ENCODE data around the gene AFM.

The AFM gene, protein sequence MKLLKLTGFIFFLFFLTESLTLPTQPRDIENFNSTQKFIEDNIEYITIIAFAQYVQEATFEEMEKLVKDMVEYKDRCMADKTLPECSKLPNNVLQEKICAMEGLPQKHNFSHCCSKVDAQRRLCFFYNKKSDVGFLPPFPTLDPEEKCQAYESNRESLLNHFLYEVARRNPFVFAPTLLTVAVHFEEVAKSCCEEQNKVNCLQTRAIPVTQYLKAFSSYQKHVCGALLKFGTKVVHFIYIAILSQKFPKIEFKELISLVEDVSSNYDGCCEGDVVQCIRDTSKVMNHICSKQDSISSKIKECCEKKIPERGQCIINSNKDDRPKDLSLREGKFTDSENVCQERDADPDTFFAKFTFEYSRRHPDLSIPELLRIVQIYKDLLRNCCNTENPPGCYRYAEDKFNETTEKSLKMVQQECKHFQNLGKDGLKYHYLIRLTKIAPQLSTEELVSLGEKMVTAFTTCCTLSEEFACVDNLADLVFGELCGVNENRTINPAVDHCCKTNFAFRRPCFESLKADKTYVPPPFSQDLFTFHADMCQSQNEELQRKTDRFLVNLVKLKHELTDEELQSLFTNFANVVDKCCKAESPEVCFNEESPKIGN

DNA sequence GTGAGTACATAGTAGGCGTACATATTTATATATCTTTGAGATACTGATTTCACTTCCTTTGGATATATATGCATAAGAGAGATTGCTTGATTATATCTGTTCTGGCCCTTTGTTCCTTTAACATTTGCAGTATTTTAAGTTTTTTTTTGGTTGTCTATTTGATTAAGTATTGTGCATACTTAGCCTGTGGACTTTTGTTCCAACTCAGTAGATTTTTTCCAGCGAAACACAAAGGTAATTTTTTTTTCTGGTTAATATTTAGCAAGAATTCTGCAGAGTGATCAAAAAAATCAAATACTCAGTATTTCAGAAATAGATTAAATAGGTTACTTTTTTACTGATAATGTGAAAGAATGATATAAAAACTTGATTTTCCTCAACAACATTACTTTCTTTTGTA is at the start of gene AFM:
AFM (plus strand) TSS at position 388 of the 400 bp plus-strand sequence. CDS start 31 bp downstream, outside the sequence.
- DNase-seq (ENCODE audit: low read depth, low spot score): no peak

DNA sequence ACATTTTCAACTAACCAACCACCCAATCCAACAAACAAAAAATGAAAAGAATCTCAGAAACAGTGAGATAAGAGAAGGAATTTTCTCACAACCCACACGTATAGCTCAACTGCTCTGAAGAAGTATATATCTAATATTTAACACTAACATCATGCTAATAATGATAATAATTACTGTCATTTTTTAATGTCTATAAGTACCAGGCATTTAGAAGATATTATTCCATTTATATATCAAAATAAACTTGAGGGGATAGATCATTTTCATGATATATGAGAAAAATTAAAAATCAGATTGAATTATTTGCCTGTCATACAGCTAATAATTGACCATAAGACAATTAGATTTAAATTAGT is 49.8 kb upstream of the AFM start:
- DNase-seq (ENCODE audit: low read depth, low spot score): no peak

DNA sequence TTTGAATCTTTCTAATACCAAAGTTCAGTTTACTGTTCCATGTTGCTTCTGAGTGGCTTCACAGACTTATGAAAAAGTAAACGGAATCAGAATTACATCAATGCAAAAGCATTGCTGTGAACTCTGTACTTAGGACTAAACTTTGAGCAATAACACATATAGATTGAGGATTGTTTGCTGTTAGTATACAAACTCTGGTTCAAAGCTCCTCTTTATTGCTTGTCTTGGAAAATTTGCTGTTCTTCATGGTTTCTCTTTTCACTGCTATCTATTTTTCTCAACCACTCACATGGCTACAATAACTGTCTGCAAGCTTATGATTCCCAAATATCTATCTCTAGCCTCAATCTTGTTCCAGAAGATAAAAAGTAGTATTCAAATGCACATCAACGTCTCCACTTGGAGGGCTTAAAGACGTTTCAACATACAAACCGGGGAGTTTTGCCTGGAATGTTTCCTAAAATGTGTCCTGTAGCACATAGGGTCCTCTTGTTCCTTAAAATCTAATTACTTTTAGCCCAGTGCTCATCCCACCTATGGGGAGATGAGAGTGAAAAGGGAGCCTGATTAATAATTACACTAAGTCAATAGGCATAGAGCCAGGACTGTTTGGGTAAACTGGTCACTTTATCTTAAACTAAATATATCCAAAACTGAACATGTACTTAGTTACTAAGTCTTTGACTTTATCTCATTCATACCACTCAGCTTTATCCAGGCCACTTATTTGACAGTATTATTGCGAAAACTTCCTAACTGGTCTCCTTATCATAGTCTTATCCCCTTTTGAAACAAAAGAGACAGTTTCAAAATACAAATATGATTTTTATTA is 49.2 kb upstream of the AFM start:
- DNase-seq (ENCODE audit: low read depth, low spot score): no peak

DNA sequence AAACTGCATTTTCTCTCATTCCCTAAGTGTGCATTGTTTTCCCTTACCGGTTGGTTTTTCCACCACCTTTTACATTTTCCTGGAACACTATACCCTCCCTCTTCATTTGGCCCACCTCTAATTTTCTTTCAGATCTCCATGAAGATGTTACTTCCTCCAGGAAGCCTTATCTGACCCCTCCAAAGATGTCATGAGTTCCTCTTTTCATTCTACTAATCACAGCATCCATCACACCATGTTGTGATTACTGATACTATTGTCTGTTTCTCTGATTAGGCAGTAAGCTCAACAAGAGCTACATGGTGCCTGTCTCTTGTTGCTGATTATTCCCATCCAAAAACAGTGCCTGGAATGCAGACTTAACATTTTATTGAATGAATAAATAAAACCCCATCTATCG is 48.4 kb upstream of the AFM start:
- DNase-seq (ENCODE audit: low read depth, low spot score): no peak

DNA sequence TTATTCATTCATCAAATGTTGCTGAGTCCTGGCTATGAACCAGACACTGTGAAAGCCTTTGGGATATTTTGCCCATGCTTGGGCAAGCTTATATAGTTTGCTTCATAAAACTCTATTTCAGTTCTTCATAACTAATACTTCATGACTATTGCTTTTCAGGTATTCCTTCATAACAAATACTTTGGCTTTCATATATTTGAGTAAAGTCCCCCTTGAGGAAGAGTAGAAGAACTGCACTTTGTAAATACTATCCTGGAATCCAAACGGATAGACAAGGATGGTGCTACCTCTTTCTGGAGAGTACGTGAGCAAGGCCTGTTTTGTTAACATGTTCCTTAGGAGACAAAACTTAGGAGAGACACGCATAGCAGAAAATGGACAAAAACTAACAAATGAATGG is 47.2 kb upstream of the AFM start:
- no peak for DNase-seq (ENCODE audit: low read depth, low spot score)

DNA sequence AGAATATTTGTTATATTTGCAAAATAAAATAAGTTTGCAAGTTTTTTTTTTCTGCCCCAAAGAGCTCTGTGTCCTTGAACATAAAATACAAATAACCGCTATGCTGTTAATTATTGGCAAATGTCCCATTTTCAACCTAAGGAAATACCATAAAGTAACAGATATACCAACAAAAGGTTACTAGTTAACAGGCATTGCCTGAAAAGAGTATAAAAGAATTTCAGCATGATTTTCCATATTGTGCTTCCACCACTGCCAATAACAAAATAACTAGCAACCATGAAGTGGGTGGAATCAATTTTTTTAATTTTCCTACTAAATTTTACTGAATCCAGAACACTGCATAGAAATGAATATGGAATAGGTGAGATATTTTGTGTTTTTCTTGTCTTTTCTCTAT is 45.6 kb upstream of the AFM start, which contains the start of gene AFP:
AFP (plus strand) TSS at position 238 of the 400 bp plus-strand sequence; CDS start at position 280, 42 bp downstream.
- DNase-seq (ENCODE audit: low read depth, low spot score): no peak

DNA sequence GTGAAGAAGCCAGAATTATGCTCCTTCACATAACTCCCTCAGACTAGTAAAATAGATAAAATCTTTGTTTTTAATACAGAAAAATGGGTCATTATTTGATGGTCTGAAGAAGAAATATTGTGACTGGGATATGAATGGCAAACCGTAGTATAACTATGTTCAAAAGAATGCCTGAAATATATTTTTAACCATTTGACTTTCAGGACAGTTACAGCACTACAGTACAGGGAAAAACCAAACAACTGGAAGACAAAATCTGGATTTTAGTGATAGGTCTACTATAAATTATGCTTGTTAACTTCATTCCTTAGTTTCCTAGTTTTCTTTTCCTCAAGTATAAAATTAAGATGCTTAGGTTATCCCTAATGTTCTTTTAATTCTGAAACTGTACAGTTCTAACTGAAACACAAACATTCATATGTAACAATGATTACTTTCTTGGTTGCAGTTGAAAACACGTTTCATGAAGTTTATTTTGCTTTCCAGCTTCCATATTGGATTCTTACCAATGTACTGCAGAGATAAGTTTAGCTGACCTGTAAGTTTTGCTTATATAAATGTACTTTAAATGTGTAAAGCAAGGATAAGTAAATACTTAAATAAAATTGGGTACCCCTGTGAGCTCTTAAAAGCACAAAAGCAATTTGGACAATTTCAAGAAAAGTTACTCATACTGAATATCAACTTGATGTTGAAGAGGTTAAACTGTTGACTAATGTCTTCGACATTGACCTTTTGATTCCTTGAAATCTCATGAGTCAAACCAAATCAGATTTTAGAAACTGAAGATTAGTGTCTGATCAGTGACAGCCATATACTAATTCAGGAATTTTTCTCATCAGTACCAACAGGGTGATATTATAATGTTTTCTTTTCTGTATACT is 44.6 kb upstream of the AFM start:
- no peak for DNase-seq (ENCODE audit: low read depth, low spot score)

DNA sequence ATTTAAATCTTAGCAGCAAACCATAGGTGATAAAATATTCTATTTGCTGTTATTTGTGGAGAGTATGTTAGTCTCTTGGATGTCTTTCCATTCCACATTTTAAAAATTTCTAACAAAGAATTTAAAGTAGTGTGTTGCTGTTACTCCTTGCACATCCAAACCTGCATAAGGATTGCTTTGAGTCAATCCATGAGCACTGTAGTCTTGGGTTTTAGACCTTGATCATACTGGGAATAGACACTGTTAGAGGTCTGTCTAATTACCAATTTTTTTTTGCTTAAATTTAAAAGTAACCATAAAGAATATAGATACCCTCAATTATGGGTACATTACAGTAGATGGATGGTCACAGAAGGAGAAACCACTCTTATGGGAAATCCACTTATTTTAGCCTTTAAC is 44.0 kb upstream of the AFM start:
- DNase-seq (ENCODE audit: low read depth, low spot score): no peak

DNA sequence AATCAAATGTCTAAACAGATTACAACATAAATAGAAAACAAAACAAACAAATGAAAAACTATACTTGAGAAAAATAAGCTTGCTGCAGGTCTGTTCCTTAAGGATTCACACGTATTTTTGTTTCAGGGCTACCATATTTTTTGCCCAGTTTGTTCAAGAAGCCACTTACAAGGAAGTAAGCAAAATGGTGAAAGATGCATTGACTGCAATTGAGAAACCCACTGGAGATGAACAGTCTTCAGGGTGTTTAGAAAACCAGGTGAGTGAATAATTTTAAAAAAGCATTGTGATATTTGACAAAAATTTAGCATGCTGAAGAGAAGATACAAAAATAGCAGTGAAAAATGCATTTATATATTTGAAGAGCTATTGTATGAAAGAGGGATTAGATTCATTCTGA is 43.5 kb upstream of the AFM start:
- no peak for DNase-seq (ENCODE audit: low read depth, low spot score)

DNA sequence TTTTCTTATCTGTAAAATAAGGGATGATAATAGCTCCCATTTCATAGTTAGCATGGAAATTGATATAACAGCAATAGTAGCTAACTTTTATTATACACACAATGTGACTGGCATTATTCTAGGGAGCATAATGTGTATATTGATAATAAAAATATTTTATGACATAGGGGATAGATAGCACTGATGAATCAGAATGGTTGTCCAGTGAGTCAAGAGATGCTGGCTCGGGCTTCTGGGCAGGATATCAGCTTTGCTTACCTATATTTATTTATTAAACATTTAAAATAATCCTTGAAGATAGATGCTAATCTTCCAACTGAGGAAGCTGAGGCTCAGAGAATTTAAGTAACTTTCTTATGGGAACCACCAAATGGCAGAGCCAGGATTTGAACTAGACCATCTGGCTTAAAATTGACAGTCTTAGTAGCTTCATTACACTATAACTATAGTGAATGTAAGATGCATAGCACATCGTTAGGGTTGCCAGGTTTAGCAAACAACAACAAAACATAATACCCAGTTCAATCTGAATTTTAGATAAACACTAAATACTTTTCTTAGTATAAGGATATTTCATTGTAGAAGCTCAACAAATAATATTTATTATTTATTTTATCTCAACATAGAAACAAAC is 42.8 kb upstream of the AFM start:
- DNase-seq (ENCODE audit: low read depth, low spot score): no peak

DNA sequence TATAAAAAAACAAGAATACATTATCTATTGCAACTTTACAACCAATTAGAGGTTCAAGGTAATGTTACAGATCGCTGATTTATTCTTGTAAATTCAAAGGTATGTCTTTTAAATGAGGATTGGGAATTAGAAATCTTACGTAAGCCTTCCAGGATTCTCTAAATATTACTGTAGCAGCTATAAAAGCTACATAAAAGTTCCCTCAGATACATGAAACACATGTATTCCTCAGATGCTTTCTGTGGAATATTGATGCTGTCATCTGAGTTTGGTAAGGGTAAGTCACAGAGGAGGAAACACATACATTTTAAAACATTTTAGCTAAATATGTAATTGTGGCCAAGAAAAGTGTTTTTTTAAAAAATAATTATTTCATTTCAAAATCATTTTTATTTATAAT is 42.1 kb upstream of the AFM start:
- DNase-seq (ENCODE audit: low read depth, low spot score): no peak

DNA sequence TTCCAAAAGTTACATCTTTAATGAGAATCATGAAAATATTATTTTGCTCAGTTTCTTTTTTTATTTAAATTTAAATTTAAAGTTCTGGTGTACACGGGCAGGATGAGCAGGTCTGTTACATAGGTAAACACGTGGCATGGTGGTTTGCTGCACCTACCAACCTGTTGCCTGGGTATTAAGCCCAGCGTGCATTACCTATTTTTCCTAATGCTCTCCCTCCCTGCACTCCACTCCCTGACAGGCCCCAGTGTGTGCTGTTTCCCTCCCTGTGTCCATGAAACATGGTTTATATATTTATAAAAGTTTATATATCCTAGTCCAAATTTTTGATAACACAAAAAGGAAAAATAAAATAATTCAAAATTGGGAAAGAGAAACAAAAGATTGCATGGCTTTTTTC is 41.6 kb upstream of the AFM start:
- DNase-seq (ENCODE audit: low read depth, low spot score): no peak

DNA sequence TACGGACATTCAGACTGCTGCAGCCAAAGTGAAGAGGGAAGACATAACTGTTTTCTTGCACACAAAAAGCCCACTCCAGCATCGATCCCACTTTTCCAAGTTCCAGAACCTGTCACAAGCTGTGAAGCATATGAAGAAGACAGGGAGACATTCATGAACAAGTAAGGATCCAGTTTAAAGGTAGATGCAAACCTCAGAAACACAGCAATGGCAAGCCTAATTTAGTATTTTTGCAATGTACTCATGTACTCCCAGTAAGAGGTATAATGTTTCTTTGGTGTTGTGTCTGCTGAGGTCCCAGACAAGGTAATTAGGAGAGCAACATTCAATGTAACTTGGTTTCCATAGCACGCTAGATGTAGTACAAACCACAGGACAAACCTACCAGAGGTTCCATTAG is 40.9 kb upstream of the AFM start:
- no peak for DNase-seq (ENCODE audit: low read depth, low spot score)

DNA sequence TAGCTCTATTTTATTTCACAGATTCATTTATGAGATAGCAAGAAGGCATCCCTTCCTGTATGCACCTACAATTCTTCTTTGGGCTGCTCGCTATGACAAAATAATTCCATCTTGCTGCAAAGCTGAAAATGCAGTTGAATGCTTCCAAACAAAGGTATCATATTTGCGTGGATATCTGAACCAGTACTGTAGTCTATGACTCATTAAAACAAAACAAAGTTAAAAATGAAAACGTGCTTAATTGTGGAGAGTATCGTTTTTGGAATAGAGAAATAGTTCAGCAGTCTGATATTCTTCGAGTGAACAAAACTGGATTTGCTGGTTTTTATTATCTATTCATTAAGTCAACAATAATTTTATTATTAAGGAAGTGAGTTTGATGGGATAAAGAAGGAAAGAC is 39.3 kb upstream of the AFM start:
- no peak for DNase-seq (ENCODE audit: low read depth, low spot score)

DNA sequence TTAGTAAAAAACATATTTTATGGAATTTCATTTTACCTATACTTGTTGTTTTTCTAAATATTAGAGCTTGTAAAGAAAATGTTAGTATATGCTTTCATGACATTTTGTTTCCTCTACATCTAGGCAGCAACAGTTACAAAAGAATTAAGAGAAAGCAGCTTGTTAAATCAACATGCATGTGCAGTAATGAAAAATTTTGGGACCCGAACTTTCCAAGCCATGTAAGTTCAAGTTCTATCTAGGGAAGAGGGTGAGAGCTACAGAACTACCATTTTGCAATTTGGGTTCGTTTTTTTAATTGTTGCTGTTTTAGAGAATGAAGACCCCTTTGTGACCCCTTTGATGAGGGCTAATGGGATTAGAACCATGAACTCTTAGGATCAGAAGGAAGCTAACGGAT is 38.3 kb upstream of the AFM start:
- DNase-seq (ENCODE audit: low read depth, low spot score): no peak

DNA sequence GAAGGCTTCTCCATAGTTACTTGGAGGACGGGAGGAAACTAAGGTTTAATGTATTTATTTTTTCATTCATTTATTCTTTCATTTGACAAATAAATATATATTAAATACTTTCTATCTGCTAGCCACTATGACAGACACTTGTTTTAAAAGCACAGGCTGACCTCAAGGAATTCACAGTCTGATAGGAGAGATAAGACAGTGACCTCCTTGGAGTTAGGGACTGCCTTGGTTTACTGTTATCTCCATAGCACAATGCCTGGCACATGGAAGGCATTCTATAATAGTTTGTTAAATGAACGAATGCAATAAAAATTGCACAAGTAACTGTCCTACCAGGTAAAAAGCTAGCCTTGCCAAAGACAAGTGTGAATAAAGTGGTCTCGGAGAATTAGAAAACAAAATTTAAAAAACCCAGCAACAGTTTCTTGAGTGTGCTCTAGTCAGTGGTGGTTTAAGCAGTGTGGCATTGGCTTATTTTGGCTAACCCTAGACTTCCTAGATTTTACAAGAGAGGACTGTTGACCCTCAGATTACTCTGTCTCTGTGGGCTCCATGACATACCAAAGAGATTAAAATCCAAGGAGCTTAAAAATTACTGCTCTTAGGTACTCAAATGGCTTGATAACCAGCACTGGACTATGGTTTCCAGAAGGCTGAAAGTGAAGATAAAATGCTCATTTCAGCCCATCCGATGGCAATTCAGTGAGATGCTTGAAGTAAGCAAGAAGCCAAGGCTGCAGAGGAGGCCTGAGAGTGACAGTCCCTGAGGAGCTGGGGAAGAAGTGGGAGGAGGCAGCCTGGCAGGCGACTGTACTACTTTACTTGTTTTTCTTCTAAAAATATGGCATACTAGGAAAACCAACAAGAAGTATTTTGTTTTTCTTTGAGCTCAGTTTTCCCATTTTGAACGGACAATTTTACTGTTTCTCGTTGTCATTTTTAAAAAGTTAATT is 35.9 kb upstream of the AFM start:
- DNase-seq (ENCODE audit: low read depth, low spot score): no peak

DNA sequence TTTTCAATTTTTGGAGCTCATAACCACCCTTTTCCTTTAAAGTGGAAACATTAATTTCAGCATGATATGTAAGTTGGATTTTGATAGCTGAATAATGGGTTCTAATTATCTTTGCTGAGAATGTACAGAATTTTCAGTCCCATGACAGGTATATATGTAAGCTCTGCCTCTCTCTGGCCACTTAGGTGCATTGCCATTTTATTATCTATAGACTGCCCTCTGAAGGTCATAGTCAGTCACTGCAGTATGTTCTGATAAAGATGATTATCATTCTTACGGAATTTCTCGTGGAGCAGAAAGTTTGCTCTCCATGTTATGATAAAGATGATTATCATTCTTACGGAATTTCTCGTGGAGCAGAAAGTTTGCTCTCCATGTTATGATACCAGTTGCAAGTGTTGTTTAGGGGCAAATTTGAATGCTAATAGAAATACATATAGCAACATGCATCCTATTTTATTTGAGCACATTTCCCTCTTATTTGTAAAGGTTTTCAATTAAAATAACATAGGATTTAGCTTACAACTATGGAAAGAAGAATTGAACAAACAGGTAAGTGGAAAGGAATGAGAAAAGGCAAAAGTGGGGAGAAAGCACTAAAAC is 35.1 kb upstream of the AFM start:
- no peak for DNase-seq (ENCODE audit: low read depth, low spot score)

DNA sequence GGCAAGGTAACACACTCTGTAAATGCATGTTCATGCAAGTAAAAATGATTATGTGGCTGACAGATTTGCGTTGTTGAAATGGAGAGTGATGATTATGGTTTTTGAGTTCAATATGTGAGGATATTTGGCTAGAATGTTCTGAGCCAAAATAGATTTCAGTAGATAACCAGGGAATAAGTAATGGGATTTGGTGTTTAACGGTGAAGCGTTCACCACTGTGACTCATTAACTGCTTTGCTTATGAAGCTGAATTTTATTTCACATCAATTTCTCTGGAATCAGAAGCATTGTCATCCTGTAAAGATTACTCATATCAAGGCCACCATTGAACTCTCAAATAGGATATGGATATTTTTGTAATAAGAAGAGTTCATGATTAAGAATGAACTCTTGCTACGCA is 33.9 kb upstream of the AFM start:
- no peak for DNase-seq (ENCODE audit: low read depth, low spot score)

DNA sequence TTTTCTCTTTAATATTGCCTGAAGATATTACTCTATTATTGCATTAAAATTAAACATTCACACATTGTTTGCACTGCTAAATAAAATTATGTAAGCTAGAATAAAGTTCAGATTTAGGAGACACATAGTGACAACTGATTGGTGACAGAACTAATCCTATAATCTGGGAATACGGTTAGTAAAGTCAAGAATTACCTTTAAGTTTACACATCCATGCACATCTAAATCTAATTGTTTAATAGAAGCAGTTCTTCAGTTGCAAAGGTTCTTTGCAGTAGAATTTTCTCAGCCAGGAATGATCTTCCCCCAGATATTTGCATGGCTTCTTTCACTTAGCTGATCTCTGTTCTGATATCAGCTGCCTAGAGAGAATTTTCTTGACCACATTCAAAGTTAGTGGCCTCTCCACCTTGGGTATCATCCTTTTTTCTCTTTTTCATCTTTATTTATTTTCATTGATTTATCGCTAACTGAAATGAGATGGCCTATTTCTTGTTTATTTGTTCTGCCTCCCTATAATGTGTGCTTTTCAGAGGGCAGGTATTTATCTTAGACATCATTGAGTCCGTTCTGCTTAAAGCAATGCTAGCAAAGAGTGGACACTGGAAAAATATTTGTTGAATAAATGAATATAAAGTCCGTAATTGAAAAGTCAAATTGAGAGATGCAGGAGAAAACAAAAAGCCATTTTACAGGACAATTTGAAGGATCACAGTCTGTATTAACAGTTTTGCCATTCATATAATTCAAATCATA is 32.9 kb upstream of the AFM start:
- no peak for DNase-seq (ENCODE audit: low read depth, low spot score)
